ENCODE measurements around the gene CPN2.

CPN2 gene

GRCh38 chr3:194351952-194352536 is 916 bp upstream of the CPN2 start:
- no peak for DNase-seq

- no peak for DNase-seq
These were observed 429 bp downstream of the CPN2 start for GRCh38 chr3:194350726-194351071.

GRCh38 chr3:194348354-194348753 is 2.8 kb downstream of the CPN2 start:
- DNase-seq, result no peak

- DNase-seq, result no peak
These were observed 4.5 kb downstream of the CPN2 start for GRCh38 chr3:194346621-194347020.

GRCh38 chr3:194346035-194346434 is 5.1 kb downstream of the CPN2 start:
- DNase-seq, result no peak

- peak; percentile 69 for DNase-seq
These were observed 7.1 kb downstream of the CPN2 start for GRCh38 chr3:194344012-194344411.

GRCh38 chr3:194343561-194343893 is 7.6 kb downstream of the CPN2 start:
- no peak for DNase-seq

- DNase-seq, result no peak
These were observed 8.1 kb downstream of the CPN2 start for GRCh38 chr3:194342861-194343560.

GRCh38 chr3:194340757-194341400 is 10.2 kb downstream of the CPN2 start:
- no peak for DNase-seq

- DNase-seq, result no peak
These were observed 11.3 kb downstream of the CPN2 start for GRCh38 chr3:194339840-194340239.

GRCh38 chr3:194339356-194339755 is 11.8 kb downstream of the CPN2 start:
- DNase-seq, result no peak

- no peak for DNase-seq
These were observed 13.0 kb downstream of the CPN2 start for GRCh38 chr3:194337965-194338753.

GRCh38 chr3:194336601-194337355 is 14.3 kb downstream of the CPN2 start:
- DNase-seq, result no peak

- no peak for DNase-seq
These were observed 17.2 kb downstream of the CPN2 start for GRCh38 chr3:194333981-194334320.

- no peak for DNase-seq
These were observed 17.7 kb downstream of the CPN2 start for GRCh38 chr3:194333212-194333980.

GRCh38 chr3:194332858-194333211 is 18.3 kb downstream of the CPN2 start:
- no peak for DNase-seq

- no peak for DNase-seq
These were observed 20.5 kb downstream of the CPN2 start for GRCh38 chr3:194330579-194330978.

- no peak for DNase-seq
These were observed 21.0 kb downstream of the CPN2 start for GRCh38 chr3:194330160-194330559.

GRCh38 chr3:194329583-194329965 is 21.6 kb downstream of the CPN2 start:
- no peak for DNase-seq

- DNase-seq, result no peak
These were observed 22.1 kb downstream of the CPN2 start for GRCh38 chr3:194328942-194329582.

GRCh38 chr3:194328053-194328657 is 23.0 kb downstream of the CPN2 start:
- no peak for DNase-seq
